Esophagus (tissue), 2 donors: Measurements from ENCODE around the gene LRRC74A. TPM values are rescaled to one million over a fixed set of nuclear protein-coding genes. Genes with fewer than 3 reads are reported as not detected.

Experiments used
- H3K27ac ChIP-seq, 2 donors: one replicate each; pipeline ENCODE4 v1.5.1; 2013; ENCODE audit warnings: low read depth in 2 of 2, mild to moderate bottlenecking in 2 of 2, inconsistent platforms in 1 of 2, low read length in 1 of 2, moderate library complexity in 1 of 2
- H3K27me3 ChIP-seq, 2 donors: one replicate each; pipeline ENCODE4 v1.6.1; 2013; ENCODE audit warnings: low read length in 2 of 2, control low read depth in 1 of 2, mild to moderate bottlenecking in 1 of 2; ENCODE audit not compliant: insufficient read depth in 2 of 2, control insufficient read depth in 1 of 2
- H3K36me3 ChIP-seq, 2 donors: one replicate each; pipeline ENCODE4 v1.6.1; 2013; ENCODE audit warnings: low read length in 1 of 2; ENCODE audit not compliant: control insufficient read depth in 2 of 2, insufficient read depth in 2 of 2
- H3K4me1 ChIP-seq, 2 donors: one replicate each; pipeline ENCODE4 v1.6.1; 2013; ENCODE audit warnings: low read length in 1 of 2; ENCODE audit not compliant: control insufficient read depth in 2 of 2, insufficient read depth in 2 of 2
- H3K4me3 ChIP-seq, 2 donors: one replicate each; pipeline ENCODE4 v1.5.1; 2013; ENCODE audit warnings: low read length in 2 of 2, mild to moderate bottlenecking in 2 of 2, low read depth in 1 of 2, moderate library complexity in 1 of 2
- H3K9me3 ChIP-seq, 2 donors: one replicate each; pipeline ENCODE4 v1.6.1; 2013; ENCODE audit warnings: mild to moderate bottlenecking in 2 of 2, low read depth in 1 of 2, low read length in 1 of 2, moderate library complexity in 1 of 2; ENCODE audit not compliant: control insufficient read depth in 2 of 2, insufficient read depth in 1 of 2
- WGBS, 2 donors: extraction: QIAGEN DNeasy Blood & Tissue Kit; methylation state at CpG; one replicate each; pipeline ENCODE4 v1.1.7; 2013; 5-methylcytosine and 5-hydroxymethylcytosine counted together
- polyA plus RNA-seq, 2 donors: library from polyadenylated mRNA; stranded (reverse); fragments of 200-250 nt; gene quantifications; one replicate each; pipeline ENCODE4 v1.2.3, GENCODE V29; 2013
- donor health status: healthy with polysubstance abuse.
- donor health status: Bipolar disorder and iron deficiency.

LRRC74A gene
- polyA plus RNA-seq, 2 donors = not detected

GRCh38 chr14:76827696-76828296, 1.6 kb downstream of the LRRC74A start:
- no peaks in the 10 kb centered on the region for H3K27me3 ChIP-seq
- 44 to 52% methylated on average over 9 of the region's 9 CpGs for WGBS, 2 donors
- no peaks in the 10 kb centered on the region for H3K9me3 ChIP-seq
- no peaks in the 10 kb centered on the region for H3K4me1 ChIP-seq
- no peaks in the 10 kb centered on the region for H3K36me3 ChIP-seq
- no peak overlapping the region for H3K27ac ChIP-seq
- no peak overlapping the region for H3K4me3 ChIP-seq

GRCh38 chr14:76828339-76829012, 2.3 kb downstream of the LRRC74A start:
- 55 to 66% methylated on average over 17 of the region's 17 CpGs for WGBS, 2 donors
- Histone ChIP-seq H3K27me3 (no peaks in the 10 kb centered on the region), H3K9me3 (no peaks in the 10 kb centered on the region), H3K27ac (no peak overlapping the region), H3K4me1 (no peaks in the 10 kb centered on the region), H3K4me3 (no peak overlapping the region), H3K36me3 (no peaks in the 10 kb centered on the region)

- no peak overlapping the region for H3K27ac ChIP-seq
Measured at GRCh38 chr14:76829013-76829365, 2.8 kb downstream of the LRRC74A start.

GRCh38 chr14:76829650-76830421, 3.6 kb downstream of the LRRC74A start:
- no peaks in the 10 kb centered on the region for H3K36me3 ChIP-seq
- no peak overlapping the region for H3K27ac ChIP-seq
- H3K4me1 ChIP-seq = no peaks in the 10 kb centered on the region
- no peak overlapping the region for H3K4me3 ChIP-seq
- WGBS, 2 donors = 48 to 64% methylated on average over 7 of the region's 7 CpGs
- H3K9me3 ChIP-seq = no peaks in the 10 kb centered on the region
- H3K27me3 ChIP-seq = no peaks in the 10 kb centered on the region

More at GRCh38 chr14:76829013-76829365, 2.8 kb downstream of the LRRC74A start:
- WGBS, 2 donors = 61 to 71% methylated on average over 3 of the region's 3 CpGs
- Histone ChIP-seq H3K4me1 (no peaks in the 10 kb centered on the region), H3K9me3 (no peaks in the 10 kb centered on the region), H3K36me3 (no peaks in the 10 kb centered on the region), H3K27me3 (no peaks in the 10 kb centered on the region), H3K4me3 (no peak overlapping the region)

- Histone ChIP-seq H3K27me3 (no peaks in the 10 kb centered on the region), H3K4me1 (no peaks in the 10 kb centered on the region), H3K27ac (no peak overlapping the region), H3K4me3 (no peak overlapping the region), H3K36me3 (no peaks in the 10 kb centered on the region), H3K9me3 (no peaks in the 10 kb centered on the region)
- 91% methylated on average over 4 of the region's 4 CpGs for WGBS, 2 donors
Measured at GRCh38 chr14:76830556-76830955, 4.3 kb downstream of the LRRC74A start.

GRCh38 chr14:76832503-76832988, 6.3 kb downstream of the LRRC74A start:
- H3K4me3 ChIP-seq = no peak overlapping the region
- 67 to 74% methylated on average over 1 of the region's 1 CpG for WGBS, 2 donors
- H3K9me3 ChIP-seq = no peaks in the 10 kb centered on the region
- H3K36me3 ChIP-seq = no peaks in the 10 kb centered on the region
- H3K27ac ChIP-seq = no peak overlapping the region
- H3K4me1 ChIP-seq = no peaks in the 10 kb centered on the region
- no peaks in the 10 kb centered on the region for H3K27me3 ChIP-seq

GRCh38 chr14:76833011-76833410, 6.8 kb downstream of the LRRC74A start:
- H3K27me3 ChIP-seq = no peaks in the 10 kb centered on the region
- WGBS, 2 donors = 84 to 89% methylated on average over 2 of the region's 2 CpGs
- no peaks in the 10 kb centered on the region for H3K9me3 ChIP-seq
- no peak overlapping the region for H3K27ac ChIP-seq
- no peaks in the 10 kb centered on the region for H3K36me3 ChIP-seq
- no peak overlapping the region for H3K4me3 ChIP-seq
- H3K4me1 ChIP-seq = no peaks in the 10 kb centered on the region

- Histone ChIP-seq H3K36me3 (no peaks in the 10 kb centered on the region), H3K9me3 (no peaks in the 10 kb centered on the region), H3K27ac (no peak overlapping the region), H3K27me3 (no peaks in the 10 kb centered on the region), H3K4me3 (no peak overlapping the region), H3K4me1 (no peaks in the 10 kb centered on the region)
- WGBS, 2 donors = 30 to 47% methylated on average over 7 of the region's 7 CpGs
Measured at GRCh38 chr14:76834241-76834661, 8.0 kb downstream of the LRRC74A start.

GRCh38 chr14:76836029-76836630, 9.9 kb downstream of the LRRC74A start:
- Histone ChIP-seq H3K27ac (no peak overlapping the region), H3K9me3 (no peaks in the 10 kb centered on the region), H3K36me3 (no peaks in the 10 kb centered on the region), H3K4me1 (no peaks in the 10 kb centered on the region), H3K4me3 (no peak overlapping the region), H3K27me3 (no peaks in the 10 kb centered on the region)
- WGBS, 2 donors = 82 to 86% methylated on average over 13 of the region's 13 CpGs
